OCI-LY1 (cell line): Measurements from ENCODE around the gene MAPK1.

Source experiments
- EZH2 ChIP-seq: fragments of 200-600 bp; sonication (generic), shearing (Covaris generic); IDR thresholded peaks from 2 replicates; pipeline ENCODE4 v1.8.0; 2017; ENCODE audit warnings: borderline replicate concordance, mixed run types, mild to moderate bottlenecking, antibody characterized with exemption, low read length, moderate library complexity, mixed read lengths
- TF ChIP-seq, protein P1 (sequence below): fragments of 200-600 bp; sonication (generic), shearing (Covaris generic); IDR thresholded peaks from 2 replicates; pipeline ENCODE4 v1.5.1; 2017; ENCODE audit warnings: mild to moderate bottlenecking, antibody characterized with exemption, low read length, moderate library complexity, mixed read lengths

DNA sequence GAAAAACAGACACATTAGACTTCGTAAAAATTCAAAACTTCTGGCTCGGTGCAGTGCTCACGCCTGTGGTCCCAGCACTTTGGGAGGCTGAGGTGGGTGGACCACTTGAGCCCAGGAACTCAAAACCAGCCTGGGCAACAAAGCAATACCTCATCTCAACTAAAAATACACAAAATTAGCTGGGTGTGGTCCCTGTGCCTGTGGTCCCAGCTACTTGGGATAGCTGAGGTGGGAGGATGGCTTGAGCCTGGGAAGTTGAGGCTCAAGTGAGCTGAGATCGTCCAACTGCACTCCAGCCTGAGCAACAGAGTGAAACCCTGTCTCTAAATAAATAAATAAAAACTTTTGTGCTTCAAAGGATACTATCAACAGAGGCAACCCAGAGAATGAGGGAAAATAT is 155.6 kb downstream of the MAPK1 start:
- TF ChIP-seq, protein P1, sequence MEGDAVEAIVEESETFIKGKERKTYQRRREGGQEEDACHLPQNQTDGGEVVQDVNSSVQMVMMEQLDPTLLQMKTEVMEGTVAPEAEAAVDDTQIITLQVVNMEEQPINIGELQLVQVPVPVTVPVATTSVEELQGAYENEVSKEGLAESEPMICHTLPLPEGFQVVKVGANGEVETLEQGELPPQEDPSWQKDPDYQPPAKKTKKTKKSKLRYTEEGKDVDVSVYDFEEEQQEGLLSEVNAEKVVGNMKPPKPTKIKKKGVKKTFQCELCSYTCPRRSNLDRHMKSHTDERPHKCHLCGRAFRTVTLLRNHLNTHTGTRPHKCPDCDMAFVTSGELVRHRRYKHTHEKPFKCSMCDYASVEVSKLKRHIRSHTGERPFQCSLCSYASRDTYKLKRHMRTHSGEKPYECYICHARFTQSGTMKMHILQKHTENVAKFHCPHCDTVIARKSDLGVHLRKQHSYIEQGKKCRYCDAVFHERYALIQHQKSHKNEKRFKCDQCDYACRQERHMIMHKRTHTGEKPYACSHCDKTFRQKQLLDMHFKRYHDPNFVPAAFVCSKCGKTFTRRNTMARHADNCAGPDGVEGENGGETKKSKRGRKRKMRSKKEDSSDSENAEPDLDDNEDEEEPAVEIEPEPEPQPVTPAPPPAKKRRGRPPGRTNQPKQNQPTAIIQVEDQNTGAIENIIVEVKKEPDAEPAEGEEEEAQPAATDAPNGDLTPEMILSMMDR: no peak
- TF ChIP-seq EZH2: no peak
